ENCODE measurements around the gene SH3RF1. TPM values are rescaled to one million over a fixed set of nuclear protein-coding genes. Genes with fewer than 3 reads are reported as not detected.

The SH3RF1 gene
- total RNA-seq, 1 experiment from 2014 or later = 11.5 TPM

- no peak for ATAC-seq
- CTCF ChIA-PET = no interaction called here
- TF ChIP-seq SIN3A (IDR thresholded peaks at IDR 0.05; ENCODE audit: borderline replicate concordance, insufficient read depth, low read depth, low read length) = no peak
- Histone ChIP-seq H3K9me3 (ENCODE audit: control insufficient read depth, insufficient read depth, low read depth, low read length) (no peaks in the 10 kb centered on the region), H3K36me3 (ENCODE audit: control insufficient read depth, insufficient read depth, low read length) (no peaks in the 10 kb centered on the region), H3K4me1 (ENCODE audit: control insufficient read depth, insufficient read depth, low read length) (peaks cover 13% of the 10 kb centered on the region; the same call in 1 of the 2 replicates), H3K27ac (ENCODE audit: low read length) (no peak overlapping the region), H3K27me3 (ENCODE audit: control insufficient read depth, insufficient read depth, low read length) (no peaks in the 10 kb centered on the region), H3K4me3 (ENCODE audit: low read depth in 2 of 2, low read length in 2 of 2) (no peak overlapping the region)
- BruUV-seq (replicated peaks) = no TSS peak
- no peak for DNase-seq (ENCODE audit: low read depth, low spot score)
- POLR2A ChIA-PET = interaction anchor here (0.6 kb wide), 1 partner anchor 15 kb away, joined by 4 read pairs; no protein-coding TSS in a partner anchor
- intact Hi-C loops (cut with micrococcal nuclease; ENCODE audit: unreplicated experiment) (no loop called here), in situ Hi-C loops (cut with HindIII; ENCODE audit: low pct_unique_long_range_greater_than_20kb, low sequenced_read_pairs) (no loop called here)
Measured at GRCh38 chr4:169246279-169246678, 24.5 kb downstream of the SH3RF1 start.

- DNase-seq (ENCODE audit: low read depth, low spot score) (no peak), ATAC-seq (no peak)
- Histone ChIP-seq H3K36me3 (ENCODE audit: control insufficient read depth, insufficient read depth, low read length) (no peaks in the 10 kb centered on the region), H3K27me3 (ENCODE audit: control insufficient read depth, insufficient read depth, low read length) (no peaks in the 10 kb centered on the region), H3K4me1 (ENCODE audit: control insufficient read depth, insufficient read depth, low read length) (peaks cover 5% of the 10 kb centered on the region; the same call in 1 of the 2 replicates), H3K9me3 (ENCODE audit: control insufficient read depth, insufficient read depth, low read depth, low read length) (no peaks in the 10 kb centered on the region), H3K4me3 (ENCODE audit: low read depth in 2 of 2, low read length in 2 of 2) (no peak overlapping the region), H3K27ac (ENCODE audit: low read length) (no peak overlapping the region)
- in situ Hi-C loops (cut with HindIII; ENCODE audit: low pct_unique_long_range_greater_than_20kb, low sequenced_read_pairs) (no loop called here), intact Hi-C loops (cut with micrococcal nuclease; ENCODE audit: unreplicated experiment) (no loop called here)
- POLR2A ChIA-PET = no interaction called here
- BruUV-seq (replicated peaks) = no TSS peak
- TF ChIP-seq REST (IDR thresholded peaks at IDR 0.05; ENCODE audit: insufficient read depth in 1 of 2, low read depth in 2 of 2, low read length in 1 of 2) = no peak
- no peak for TF ChIP-seq POLR2AphosphoS5 (IDR thresholded peaks at IDR 0.05; ENCODE audit: low read depth, low read length)
- no peak for TF ChIP-seq TCF7L2 (IDR thresholded peaks at IDR 0.05; ENCODE audit: low read depth, low read length)
- no peak for TF ChIP-seq SIN3A (IDR thresholded peaks at IDR 0.05; ENCODE audit: borderline replicate concordance, insufficient read depth, low read depth, low read length)
- TF ChIP-seq CTCF (IDR thresholded peaks at IDR 0.05) = no peak
- CTCF ChIA-PET = no interaction called here
Measured at GRCh38 chr4:169245061-169245460, 25.7 kb downstream of the SH3RF1 start.

GRCh38 chr4:169243825-169244609 lies 26.7 kb downstream of the SH3RF1 start:
- in situ Hi-C loops (cut with HindIII; ENCODE audit: low pct_unique_long_range_greater_than_20kb, low sequenced_read_pairs) = no loop called here
- no peak for DNase-seq (ENCODE audit: low read depth, low spot score)
- TF ChIP-seq TCF7L2 (IDR thresholded peaks at IDR 0.05; ENCODE audit: low read depth, low read length) = no peak
- TF ChIP-seq SIN3A (IDR thresholded peaks at IDR 0.05; ENCODE audit: borderline replicate concordance, insufficient read depth, low read depth, low read length) = no peak
- TF ChIP-seq CTCF (IDR thresholded peaks at IDR 0.05) = no peak
- Histone ChIP-seq H3K27me3 (ENCODE audit: control insufficient read depth, insufficient read depth, low read length) (no peaks in the 10 kb centered on the region), H3K4me1 (ENCODE audit: control insufficient read depth, insufficient read depth, low read length) (no peaks in the 10 kb centered on the region), H3K36me3 (ENCODE audit: control insufficient read depth, insufficient read depth, low read length) (no peaks in the 10 kb centered on the region), H3K27ac (ENCODE audit: low read length) (no peak overlapping the region), H3K4me3 (ENCODE audit: low read depth in 2 of 2, low read length in 2 of 2) (no peak overlapping the region), H3K9me3 (ENCODE audit: control insufficient read depth, insufficient read depth, low read depth, low read length) (no peaks in the 10 kb centered on the region)
- BruUV-seq (replicated peaks) = TSS peak; percentile 35
- ChIA-PET POLR2A (no interaction called here), CTCF (no interaction called here)
- intact Hi-C loops (cut with micrococcal nuclease; ENCODE audit: unreplicated experiment) = no loop called here
- no peak for ATAC-seq
